Measurements from ENCODE around the gene SKAP1. TPM values are rescaled to one million over a fixed set of nuclear protein-coding genes. Genes with fewer than 3 reads are reported as not detected.
"Not testable (repeated sequence)": the region's sequence is repeated elsewhere in the genome, so short reads cannot be mapped to it uniquely, and the experiment has no call there.

The SKAP1 gene
- total RNA-seq, 6 donors from 2014 or later, result 1.9 to 5.3 (median 3.9) TPM

DNA sequence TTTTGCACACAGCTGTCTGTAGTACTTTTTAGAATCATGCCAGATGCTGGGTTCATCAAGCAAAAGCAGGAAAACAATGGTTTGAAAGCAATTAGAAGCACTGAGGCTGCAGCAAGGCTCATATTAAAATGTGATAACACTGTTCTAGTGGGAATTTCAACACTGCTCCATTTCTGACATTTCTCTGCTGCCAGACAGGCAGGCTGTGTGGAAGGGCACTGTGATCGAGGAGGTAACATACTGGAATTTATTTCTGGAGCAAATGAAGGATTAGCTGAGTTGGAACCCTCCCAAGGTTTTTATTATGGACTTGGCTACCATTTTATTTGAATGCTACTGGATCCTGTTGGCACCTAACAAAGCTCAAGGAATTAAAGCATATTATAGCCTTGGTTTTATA, 66.9 kb downstream of the SKAP1 start:
- 35 to 50% methylated on average over 1 of the region's 1 CpG for WGBS, 2 donors
- H3K4me3 ChIP-seq, result no peak overlapping the region
- H3K9me3 ChIP-seq, result no peaks in the 10 kb centered on the region
- DNase-seq, result no peak
- no peaks in the 10 kb centered on the region for H3K36me3 ChIP-seq
- H3K27ac ChIP-seq, result no peak overlapping the region
- TF ChIP-seq POLR2A (IDR thresholded peaks at IDR 0.05), result no peak
- no peak for TF ChIP-seq POLR2AphosphoS5 (IDR thresholded peaks at IDR 0.05)
- TF ChIP-seq, protein P1, sequence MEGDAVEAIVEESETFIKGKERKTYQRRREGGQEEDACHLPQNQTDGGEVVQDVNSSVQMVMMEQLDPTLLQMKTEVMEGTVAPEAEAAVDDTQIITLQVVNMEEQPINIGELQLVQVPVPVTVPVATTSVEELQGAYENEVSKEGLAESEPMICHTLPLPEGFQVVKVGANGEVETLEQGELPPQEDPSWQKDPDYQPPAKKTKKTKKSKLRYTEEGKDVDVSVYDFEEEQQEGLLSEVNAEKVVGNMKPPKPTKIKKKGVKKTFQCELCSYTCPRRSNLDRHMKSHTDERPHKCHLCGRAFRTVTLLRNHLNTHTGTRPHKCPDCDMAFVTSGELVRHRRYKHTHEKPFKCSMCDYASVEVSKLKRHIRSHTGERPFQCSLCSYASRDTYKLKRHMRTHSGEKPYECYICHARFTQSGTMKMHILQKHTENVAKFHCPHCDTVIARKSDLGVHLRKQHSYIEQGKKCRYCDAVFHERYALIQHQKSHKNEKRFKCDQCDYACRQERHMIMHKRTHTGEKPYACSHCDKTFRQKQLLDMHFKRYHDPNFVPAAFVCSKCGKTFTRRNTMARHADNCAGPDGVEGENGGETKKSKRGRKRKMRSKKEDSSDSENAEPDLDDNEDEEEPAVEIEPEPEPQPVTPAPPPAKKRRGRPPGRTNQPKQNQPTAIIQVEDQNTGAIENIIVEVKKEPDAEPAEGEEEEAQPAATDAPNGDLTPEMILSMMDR (IDR thresholded peaks at IDR 0.05), result no peak
- TF ChIP-seq EP300 (IDR thresholded peaks at IDR 0.05), result no peak
- H3K27me3 ChIP-seq, result no peaks in the 10 kb centered on the region
- H3K4me1 ChIP-seq, result no peaks in the 10 kb centered on the region
- no peak for ATAC-seq (ENCODE audit: low FRiP score in 2 of 2)

DNA sequence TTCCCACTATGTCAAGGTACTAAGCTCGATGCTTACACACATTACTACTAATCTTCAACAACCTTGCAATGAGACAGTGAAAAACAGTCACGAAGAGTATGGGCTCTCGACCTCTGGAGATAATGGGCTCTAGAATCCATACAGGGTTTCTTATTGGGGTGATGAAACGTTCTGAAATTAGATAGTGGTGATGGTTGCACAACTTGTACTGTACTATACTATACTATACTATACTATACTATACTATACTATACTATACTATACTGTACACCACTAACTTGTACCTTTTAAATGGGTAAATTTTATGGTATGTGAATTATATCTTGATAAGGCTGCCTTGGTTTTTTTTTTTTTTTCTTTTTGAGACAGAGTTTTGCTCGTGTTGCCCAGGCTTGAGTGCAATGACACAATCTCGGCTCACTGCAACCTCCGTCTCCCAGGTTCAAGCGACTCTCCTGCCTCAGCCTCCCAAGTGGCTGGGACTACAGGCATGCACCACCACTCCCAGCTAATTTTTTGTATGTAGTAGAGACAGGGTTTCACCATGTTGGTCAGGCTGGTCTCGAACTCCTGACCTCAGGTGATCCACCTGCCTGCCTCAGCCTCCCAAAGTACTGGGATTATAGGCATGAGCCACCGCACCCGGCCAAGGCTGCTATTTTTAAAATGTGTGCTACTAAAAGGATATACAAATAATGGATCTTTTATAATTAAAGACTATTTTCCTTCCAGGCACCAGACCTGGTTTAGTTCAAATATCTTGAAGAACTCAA, 69.0 kb downstream of the SKAP1 start:
- not testable (repeated sequence) for H3K27me3 ChIP-seq; H3K27ac ChIP-seq; H3K9me3 ChIP-seq; H3K36me3 ChIP-seq; H3K4me1 ChIP-seq; ATAC-seq (ENCODE audit: low FRiP score in 2 of 2); H3K4me3 ChIP-seq; DNase-seq
- 77 to 82% methylated on average over 10 to 11 of the region's 11 CpGs for WGBS, 2 donors

DNA sequence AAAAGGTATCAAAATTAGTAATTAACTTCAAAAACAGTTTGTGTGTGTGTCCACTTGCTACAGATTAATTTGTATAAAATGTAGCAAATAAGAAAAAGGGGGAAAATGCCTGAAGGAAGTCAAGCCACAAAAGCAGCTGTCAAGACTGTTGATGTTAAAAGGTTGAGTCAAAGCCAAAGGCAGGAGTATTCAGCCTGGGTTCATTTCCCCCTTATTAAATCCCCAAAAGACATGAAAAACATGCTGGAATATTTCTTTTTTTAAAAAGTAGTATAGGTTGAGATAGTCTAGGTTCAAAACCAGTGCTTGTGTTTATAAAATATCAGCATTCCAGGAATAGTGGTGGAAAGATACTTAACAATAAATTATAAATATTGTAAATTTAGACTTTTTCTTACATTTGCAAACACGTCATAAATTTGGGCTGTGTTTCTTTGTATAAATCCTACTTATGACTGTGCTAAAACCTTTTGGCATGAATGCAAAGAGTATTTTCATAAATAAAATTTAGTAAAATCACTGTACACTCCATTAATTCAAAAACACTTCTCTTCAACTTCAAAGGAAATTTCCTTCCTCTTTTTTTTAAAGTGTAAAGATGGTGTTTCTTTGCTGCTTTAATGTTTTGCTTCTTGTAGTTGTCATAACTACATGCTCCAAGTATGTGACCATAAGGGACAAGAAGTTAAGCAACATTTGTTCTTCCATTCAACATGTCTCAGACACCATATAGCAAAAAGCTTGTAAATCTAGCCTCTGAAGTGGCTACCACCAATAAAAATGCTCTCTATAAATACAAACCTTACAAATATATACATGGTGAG, 72.0 kb downstream of the SKAP1 start:
- no peaks in the 10 kb centered on the region for H3K9me3 ChIP-seq
- H3K36me3 ChIP-seq, result no peaks in the 10 kb centered on the region
- TF ChIP-seq, protein P1 (IDR thresholded peaks at IDR 0.05), result no peak
- TF ChIP-seq POLR2AphosphoS5 (IDR thresholded peaks at IDR 0.05) (no peak), EP300 (IDR thresholded peaks at IDR 0.05) (no peak), POLR2A (IDR thresholded peaks at IDR 0.05) (no peak)
- no peaks in the 10 kb centered on the region for H3K4me1 ChIP-seq
- 30 to 43% methylated on average over 1 of the region's 1 CpG for WGBS, 2 donors
- no peak overlapping the region for H3K4me3 ChIP-seq
- no peak overlapping the region for H3K27ac ChIP-seq
- DNase-seq (no peak), ATAC-seq (ENCODE audit: low FRiP score in 2 of 2) (no peak)
- no peaks in the 10 kb centered on the region for H3K27me3 ChIP-seq

DNA sequence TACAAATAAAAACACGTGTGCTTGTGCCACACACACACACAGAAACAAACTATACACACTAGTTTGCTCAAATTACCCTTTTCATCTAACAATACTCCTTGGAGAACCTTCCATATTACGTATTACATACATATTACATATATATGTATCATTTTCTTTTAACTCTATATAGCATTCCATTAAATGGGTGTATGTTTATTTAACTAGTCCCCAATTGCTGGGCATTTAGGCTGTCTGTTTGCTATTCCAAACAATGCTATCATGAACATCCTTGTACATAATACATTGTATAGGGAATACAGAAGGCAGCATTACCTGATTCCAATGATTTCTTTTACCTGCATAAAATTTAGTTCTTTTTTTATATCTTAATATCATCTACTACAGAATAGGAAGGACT, 73.1 kb downstream of the SKAP1 start:
- H3K9me3 ChIP-seq, result no peaks in the 10 kb centered on the region
- H3K4me3 ChIP-seq, result no peak overlapping the region
- H3K4me1 ChIP-seq, result no peaks in the 10 kb centered on the region
- 78 to 84% methylated on average over 2 of the region's 2 CpGs for WGBS, 2 donors
- no peak overlapping the region for H3K27ac ChIP-seq
- no peaks in the 10 kb centered on the region for H3K36me3 ChIP-seq
- H3K27me3 ChIP-seq, result no peaks in the 10 kb centered on the region
- no peak for DNase-seq
- ATAC-seq (ENCODE audit: low FRiP score in 2 of 2), result no peak
- no peak for TF ChIP-seq POLR2A (IDR thresholded peaks at IDR 0.05)
- TF ChIP-seq EP300 (IDR thresholded peaks at IDR 0.05), result no peak

DNA sequence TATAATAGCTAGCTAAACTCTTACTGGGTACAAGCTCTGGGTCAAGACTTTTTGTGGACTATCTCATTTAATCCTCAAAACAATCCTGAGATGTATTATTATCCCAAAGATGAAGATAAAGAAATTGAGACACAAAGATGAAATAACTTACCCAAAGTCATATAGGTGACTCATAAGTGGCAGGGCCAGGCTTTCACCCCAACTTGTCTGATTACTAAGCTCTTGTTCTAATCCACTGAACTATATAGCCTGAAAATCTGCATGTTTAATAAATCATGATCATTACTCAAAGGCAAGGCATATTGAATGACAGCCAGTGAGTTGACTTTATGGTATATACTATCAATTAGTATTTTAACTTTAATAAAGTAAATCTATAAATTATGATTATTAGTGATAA, 77.4 kb downstream of the SKAP1 start:
- no peak for ATAC-seq (ENCODE audit: low FRiP score in 2 of 2)
- DNase-seq, result no peak
- Histone ChIP-seq H3K36me3 (no peaks in the 10 kb centered on the region), H3K4me1 (no peaks in the 10 kb centered on the region), H3K9me3 (no peaks in the 10 kb centered on the region), H3K4me3 (no peak overlapping the region), H3K27ac (no peak overlapping the region), H3K27me3 (no peaks in the 10 kb centered on the region)
- TF ChIP-seq EP300 (IDR thresholded peaks at IDR 0.05), result no peak

DNA sequence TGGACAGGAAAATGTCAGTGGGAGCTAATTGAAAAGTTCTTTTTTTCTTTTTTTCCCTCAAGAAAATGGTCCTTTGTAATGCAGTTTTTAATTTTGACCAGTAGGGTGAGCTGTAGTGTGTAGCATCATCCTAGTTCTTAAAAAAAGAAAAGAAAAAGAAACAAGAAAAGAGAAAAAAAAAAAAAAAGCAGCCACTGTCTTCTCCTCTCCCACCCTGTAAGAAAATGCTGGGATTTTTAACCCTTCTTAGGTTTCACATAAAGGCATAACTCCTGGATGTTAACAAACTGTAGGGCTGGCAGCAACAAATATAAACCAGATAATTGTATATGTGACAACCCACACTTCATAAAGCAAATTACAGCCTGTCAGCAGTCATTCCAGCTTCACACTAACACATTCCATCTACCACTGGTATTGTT, 78.1 kb downstream of the SKAP1 start:
- Histone ChIP-seq H3K4me3 (no peak overlapping the region), H3K4me1 (no peaks in the 10 kb centered on the region), H3K27me3 (no peaks in the 10 kb centered on the region), H3K27ac (no peak overlapping the region), H3K9me3 (no peaks in the 10 kb centered on the region), H3K36me3 (no peaks in the 10 kb centered on the region)
- DNase-seq, result no peak
- ATAC-seq (ENCODE audit: low FRiP score in 2 of 2), result peak in 1 of 2 donors; percentile 55
- TF ChIP-seq EP300 (IDR thresholded peaks at IDR 0.05) (no peak), POLR2AphosphoS5 (IDR thresholded peaks at IDR 0.05) (no peak), POLR2A (IDR thresholded peaks at IDR 0.05) (no peak)
- TF ChIP-seq, protein P1 (IDR thresholded peaks at IDR 0.05), result peak; percentile 26 to 61 (median 52)

Data from upper lobe of left lung (tissue), 6 donors.